GM18909 (cell line): ENCODE measurements around the gene FAM153A.
"Not testable (repeated sequence)": the region's sequence is repeated elsewhere in the genome, so short reads cannot be mapped to it uniquely, and the experiment has no call there.

ENCODE experiments used
- ATAC-seq: cut with Tn5 transposase; IDR thresholded peaks from one replicate; pipeline ENCODE4 v1.9.1; 2021; ENCODE audit warnings: mild to moderate bottlenecking; ENCODE audit not compliant: unreplicated experiment, poor library complexity

FAM153A gene

DNA sequence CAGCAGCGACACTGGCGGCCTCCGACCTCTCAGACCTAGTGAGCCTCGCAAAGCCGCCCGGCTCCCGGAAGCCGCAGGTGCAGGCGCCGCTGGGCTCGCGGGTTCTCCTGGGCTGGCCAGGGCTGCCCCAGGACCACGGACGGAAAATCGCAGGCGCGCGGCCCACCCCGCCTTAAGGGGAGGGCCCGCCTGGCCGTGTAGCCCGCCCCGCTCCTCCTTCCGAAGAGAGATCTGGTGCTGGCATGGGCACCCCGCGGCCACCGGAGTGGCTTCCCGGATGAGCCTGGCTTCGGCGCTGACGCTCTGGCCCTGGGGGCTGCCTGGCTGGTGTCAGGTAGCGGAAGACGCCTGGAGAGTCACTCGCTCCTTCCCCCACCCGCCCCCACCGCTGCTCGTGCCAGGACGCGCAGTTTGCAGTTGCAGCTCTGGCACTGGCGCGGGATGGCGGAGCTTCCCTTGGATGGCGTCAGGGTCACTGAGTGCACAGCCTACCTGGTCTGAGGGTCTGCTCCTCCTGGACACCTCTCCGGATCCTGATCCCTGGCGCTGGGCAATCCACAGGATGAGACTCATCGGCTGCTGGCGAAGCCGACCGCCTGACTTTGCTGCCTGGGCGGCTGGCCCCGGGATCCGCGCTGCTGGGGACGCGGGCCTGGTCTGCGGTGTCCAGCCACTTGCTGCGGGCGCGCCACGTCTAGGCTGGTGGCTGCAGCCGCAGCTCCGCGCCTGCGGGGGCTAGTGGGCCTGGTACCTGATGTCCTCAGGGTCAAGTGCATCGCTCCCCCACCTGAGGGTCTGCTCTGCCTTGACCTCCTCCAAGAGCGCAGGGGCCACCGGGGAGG, at the start of gene FAM153A:
Gene FAM153A (minus strand): TSS at position 108 of the 842 bp plus-strand sequence.
- ATAC-seq: peak; percentile 59

DNA sequence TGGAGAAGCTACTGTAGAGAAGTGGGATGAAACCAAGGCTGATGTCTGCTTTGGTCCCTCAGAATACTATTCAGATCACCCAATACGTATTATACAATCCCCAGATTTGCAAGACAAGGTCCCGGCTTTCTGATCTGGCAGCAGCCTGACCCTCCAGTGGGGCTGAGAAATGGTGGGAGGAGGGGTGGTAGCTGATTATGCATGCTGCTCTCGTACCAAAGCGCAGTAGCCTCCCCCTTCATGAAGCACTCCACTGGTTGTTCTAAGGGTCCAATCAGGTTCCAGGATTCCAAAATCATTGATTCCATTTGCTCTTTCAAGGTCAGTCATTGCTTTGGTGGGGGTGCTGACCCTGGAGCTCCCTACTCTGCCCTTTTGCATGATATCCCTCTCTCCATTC, 49.6 kb upstream of the FAM153A start:
- not testable (repeated sequence) for ATAC-seq

DNA sequence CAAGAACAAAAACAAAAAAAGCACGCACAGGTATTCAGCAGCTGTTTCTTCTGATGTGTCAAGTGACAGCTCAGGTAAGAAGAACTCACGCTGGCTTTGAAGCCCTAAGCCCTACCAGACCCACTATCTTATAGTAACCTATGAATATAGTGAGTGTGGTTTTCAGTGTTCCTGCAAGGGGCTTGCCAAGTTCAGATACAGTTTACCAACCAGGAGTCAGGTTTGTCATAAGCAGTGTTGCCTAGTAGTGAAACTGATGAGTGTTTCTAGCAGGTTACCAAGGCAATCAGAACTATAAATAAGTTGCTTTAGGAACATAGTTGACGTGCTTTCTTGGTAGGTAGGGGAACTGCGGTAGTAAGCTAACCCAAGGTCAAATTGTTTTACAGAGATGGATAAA, 43.4 kb upstream of the FAM153A start:
- not testable (repeated sequence) for ATAC-seq

DNA sequence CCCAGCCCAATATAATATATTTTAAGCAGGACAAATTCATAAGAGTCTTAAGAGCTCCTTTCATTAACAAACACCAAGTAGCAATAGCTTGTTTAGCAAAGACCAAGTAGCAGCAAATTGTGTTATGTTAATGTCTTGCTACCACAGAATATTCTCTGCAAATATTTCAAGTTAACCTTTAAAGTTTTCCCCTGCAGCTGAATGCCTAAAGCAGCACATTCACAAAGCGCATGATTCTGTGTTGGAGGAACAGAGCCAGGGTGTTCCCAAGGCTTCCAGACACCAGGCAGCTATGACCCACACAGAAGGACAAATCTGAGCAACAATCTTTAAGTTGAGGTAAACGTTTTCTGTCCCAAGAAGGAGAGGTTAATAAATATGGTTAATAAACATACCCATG, 42.1 kb upstream of the FAM153A start:
- not testable (repeated sequence) for ATAC-seq

DNA sequence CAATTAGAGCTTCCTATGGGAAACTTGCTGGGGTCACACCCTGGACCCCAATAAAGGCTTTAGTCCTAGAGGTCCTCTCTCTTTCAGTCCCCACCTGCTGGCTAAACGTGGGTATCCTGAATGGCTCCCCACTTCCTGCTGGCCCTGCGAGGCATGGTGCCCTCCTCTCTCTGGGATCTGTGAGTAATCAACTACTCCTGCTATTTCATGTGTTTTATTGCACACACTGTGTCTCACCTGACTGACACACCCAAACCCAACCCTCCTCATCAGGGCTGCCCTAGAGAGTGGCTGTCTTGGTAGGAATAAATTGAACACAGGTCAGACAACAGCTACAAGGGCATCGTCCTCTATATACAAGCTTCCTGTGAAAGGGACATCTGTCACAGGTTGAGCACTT, 39.8 kb upstream of the FAM153A start:
- not testable (repeated sequence) for ATAC-seq

DNA sequence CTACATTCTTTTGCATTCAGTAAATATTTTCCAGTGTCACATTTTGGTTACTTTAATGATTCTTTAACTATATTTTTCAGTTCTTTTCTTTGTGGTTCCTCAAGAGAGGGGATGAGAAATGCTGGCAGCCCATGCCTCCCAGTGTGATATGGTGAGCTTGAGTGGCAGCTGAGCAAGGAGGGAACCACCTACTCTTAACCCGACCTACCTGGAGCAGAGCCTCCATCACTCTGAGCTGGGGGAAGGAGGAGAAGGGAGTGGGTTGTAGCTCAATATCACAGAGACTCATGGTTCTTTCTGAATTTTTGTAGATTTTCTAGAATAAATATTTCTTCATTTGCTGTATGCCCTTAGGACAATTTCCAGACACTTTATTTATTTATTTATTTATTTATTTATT, 37.0 kb upstream of the FAM153A start:
- not testable (repeated sequence) for ATAC-seq

DNA sequence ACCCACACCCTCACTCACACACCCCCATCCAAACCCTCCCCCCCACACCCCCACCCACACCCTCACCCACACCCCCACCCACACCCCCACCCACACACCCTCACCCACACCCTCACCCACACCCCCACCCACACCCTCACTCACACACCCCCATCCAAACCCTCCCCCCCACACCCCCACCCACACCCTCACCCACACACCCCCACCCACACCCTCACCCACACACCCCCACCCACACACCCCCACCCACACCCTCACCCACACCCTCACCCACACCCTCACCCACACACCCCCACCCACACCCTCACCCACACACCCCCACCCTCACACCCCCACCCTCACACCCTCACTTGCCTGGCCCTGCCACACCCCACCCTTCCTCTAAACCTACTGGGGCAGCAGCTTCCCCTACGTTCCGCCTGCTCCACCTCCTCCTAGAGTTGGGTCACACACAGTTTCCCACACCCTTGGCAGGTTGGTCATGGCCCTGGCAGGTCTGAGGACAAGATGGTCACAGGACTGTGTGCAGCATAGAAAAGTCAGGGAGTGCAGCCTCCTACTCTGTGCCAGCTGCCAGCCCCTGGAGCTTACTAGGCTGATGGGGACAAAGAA, 30.2 kb upstream of the FAM153A start:
- ATAC-seq: not testable (repeated sequence)

DNA sequence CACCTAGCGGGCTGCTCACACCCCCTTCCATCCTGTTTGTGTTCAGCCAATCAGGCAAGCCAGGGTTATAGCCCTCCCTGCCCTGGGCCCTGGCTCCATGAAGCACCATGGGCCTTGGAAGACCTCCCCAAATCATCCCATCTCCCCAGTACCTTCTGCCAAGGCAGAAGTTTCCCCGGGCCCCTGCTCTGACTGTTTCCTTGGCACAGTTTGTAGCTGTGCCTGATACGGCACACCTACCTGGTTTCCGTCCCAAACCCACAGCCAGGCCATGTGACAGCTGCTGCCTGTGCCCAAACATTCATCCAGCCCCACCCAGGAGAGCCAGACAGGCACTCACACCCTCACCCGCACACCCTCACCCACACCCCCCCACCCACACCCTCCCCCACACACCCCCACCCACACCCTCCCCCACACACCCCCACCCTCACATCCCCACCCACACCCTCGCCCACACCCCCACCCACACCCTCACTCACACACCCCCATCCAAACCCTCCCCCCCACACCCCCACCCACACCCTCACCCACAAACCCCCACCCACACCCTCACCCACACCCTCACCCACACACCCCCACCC, 29.6 kb upstream of the FAM153A start:
- not testable (repeated sequence) for ATAC-seq

DNA sequence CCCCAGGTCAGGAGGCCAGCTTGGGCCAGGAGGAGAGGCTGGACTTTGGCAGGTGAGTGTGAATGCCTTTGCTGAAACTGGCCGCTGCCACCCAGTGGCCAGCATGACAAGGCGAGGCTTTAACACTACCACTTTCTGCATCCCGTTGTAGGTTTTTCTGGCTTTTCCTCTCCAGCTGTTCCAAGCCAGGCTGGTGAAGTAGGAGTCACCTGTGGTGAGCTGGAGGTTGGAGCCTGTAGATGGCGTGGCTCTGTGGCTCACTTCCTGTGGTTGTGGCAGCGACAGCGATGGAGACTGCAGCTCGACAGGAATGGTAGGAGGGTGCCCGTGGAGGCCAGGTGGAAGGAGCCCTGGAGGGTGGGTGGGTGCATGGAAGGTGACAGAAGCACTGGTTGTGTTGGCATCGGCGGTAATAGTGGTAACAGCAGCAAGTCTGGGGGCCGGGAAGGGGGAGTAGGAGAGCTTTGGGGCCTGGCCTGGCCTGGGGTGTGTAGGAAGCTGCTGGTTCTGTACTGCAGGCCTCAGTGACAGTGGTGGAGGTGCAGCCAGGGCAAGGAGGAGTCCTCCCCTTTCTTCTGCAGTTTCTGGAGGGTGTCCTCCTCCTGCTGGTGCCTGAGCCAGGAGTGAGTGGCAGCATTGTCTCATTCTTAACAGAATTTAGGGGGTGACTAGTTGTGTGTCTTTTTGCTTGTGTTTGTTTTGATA, 26.7 kb upstream of the FAM153A start:
- ATAC-seq: not testable (repeated sequence)

DNA sequence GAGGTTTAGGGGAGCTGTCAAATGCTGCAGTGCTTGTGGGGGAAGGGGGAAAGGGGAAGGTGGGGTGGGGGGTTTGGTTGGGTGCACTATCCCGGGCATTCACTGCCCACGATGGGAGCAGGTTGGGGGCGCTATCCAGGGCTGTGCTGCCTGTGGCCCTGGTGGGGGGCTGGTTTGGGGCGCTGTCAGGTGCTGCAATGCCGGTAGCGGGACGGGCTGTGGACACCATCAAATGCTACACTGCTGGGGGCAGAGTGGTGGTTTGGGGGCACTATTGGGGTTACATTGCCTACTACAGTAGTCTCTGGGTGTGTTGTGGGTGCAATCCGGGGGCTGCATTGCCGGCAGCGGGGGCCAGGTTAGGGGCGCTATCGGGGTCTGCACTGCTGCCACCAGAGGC, 25.7 kb upstream of the FAM153A start:
- not testable (repeated sequence) for ATAC-seq

DNA sequence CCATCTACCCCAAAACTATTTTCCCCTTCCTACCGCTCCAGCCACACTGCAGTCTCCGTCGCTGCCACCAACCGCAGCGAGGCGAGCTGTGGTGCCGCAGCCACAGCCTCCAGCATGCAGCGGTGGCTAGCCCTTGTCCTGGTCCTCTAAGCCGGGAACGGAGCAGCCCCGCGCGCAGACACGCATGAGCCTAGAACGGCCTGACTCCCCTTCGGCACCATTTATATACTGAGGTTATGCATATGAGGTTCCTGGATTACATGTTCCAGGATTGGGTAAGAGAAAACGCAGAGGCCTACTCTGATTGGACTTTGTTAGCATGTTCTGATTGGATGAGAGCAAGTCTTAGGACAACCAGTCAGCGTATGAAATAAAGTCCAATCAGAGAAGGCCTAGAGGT, 24.6 kb upstream of the FAM153A start:
- ATAC-seq: not testable (repeated sequence)

DNA sequence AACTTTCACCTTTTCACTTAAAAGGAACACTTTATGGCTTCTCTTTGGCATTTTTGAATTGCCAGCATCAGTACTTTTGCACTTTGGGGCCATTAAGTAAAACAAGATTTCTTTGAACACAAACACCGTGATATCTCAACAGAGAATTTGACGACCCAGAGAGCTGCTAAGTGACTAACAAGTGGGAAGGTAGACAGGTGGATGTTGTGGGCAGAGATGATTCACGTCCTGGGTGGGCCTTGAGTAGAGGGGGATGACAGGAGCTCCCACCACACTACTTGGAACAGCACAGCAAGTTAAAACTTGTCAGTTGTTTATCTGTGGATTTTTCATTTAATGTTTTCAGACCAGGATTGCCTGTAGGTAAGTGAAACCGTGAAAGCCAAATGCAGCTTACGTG, 18.7 kb upstream of the FAM153A start:
- ATAC-seq: not testable (repeated sequence)

DNA sequence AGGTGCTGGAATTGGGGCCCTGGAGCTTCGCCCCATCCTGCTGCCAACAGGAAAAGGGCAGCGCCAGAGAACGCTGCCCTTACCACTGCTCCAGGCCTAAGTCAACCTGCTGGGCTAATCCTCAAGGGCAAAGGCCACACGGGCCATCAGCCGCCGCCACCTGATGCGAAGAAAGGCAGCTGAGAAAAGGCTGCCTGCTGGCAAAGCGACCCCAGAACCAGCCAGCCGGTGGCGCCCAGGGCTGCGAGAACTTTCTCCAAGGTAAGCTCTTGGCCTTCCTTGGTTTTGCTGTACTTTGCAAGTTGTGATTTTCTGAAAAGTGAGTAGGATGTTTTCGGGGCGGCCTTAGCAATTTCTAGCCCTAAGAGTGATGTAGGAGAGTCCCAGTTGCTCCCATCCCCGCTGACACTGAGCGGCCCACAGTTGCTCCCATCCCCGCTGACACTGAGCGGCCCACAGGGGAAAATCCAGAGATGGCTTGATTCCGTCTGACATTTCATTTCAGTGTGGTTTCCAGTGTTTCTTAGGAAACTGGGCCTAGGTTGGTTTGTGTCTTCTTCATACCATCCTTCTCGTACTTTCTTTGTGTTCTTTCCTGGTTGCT, 15.6 kb upstream of the FAM153A start:
- ATAC-seq: not testable (repeated sequence)

DNA sequence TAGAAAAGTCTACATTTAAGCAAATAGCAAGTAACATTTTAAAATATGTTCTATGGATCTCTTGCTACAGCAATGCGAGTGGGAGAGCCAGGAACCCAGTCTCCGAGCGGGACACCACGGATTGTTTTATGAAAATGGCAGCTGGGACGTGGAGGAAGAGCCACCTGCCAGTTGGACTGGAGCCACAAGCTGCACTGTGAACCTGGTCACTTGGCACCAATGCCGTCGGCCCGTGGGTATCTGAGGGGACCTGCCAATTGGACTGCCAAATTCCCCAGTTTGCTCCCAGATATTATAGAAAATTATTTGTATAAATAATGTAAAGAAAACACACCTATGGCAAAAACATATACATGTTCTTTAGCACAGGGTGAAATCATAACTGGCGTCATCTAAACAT, 10.6 kb upstream of the FAM153A start:
- ATAC-seq: not testable (repeated sequence)

DNA sequence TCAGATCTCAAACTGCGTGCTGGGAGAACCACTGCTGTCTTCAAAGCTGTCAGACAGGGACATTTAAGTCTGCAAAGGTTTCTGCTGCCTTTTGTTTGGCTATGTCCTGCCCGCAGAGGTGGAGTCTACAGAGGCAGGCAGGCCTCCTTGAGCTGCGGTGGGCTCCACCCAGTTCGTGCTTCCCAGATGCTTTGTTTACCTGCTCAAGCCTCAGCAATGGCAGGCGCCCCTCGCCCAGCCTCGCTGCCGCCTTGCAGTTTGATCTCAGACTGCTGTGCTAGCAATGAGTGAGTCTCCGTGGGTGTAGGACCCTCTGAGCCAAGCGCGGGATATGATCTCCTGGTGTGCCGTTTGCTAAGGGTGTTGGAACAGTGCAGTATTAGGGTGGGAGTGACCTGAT, 8.9 kb upstream of the FAM153A start:
- ATAC-seq: not testable (repeated sequence)

DNA sequence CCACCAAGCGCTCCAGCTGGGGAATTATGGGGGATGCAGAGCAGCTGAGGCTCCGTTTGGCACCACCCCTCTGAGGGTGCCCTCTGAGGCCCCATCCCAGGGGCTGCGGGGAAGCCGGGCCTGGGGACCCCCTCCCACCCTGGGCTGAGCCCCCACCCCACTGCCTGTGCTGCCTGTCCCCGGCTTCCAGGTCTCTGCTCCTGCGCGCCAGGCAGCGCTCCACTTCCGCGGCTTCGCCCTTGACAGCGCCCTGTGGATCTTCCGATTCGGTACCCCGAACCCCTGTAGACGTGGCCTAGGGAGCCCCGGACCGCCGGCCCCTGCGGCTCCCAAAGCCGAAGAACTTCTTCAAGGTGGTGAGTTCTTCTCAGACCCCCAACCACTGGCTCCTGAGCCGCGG, 530 bp downstream of the FAM153A start:
- ATAC-seq: not testable (repeated sequence)

DNA sequence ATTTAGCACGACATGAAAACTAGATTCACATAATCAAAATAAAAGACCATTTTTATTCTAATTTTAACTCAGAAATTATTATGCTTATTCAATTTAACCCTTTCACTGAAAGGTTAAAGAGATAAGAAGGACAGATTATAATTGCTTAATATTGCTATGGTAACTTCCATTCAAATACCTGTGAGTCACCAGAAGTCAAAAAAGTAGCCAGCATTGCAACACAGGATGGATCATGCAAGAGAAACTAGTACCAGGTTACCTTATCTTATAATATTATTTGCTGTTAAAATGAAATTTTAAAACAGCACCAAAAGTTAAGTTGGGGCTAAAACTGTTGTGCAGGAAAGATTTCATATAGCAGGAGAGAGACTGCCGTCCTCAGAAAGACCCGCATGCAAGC, 11.5 kb downstream of the FAM153A start:
- not testable (repeated sequence) for ATAC-seq

DNA sequence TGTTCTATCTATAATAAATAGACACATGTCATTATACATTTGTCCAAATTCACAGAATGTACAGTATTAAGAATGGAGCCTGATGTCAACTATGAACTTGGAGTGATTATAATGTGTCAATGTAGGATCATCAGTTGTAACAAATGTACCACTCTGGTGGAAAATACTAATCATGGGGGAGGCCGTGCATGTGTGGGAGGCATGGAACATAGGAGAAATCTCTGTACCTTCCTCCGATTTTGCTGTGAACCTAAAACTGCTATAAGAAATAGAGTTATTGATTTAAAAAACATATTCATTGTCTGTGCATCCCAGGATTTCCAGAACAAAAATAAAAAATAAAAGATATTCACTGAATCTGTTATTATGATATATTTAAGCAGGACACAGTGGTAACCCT, 12.1 kb downstream of the FAM153A start:
- not testable (repeated sequence) for ATAC-seq

DNA sequence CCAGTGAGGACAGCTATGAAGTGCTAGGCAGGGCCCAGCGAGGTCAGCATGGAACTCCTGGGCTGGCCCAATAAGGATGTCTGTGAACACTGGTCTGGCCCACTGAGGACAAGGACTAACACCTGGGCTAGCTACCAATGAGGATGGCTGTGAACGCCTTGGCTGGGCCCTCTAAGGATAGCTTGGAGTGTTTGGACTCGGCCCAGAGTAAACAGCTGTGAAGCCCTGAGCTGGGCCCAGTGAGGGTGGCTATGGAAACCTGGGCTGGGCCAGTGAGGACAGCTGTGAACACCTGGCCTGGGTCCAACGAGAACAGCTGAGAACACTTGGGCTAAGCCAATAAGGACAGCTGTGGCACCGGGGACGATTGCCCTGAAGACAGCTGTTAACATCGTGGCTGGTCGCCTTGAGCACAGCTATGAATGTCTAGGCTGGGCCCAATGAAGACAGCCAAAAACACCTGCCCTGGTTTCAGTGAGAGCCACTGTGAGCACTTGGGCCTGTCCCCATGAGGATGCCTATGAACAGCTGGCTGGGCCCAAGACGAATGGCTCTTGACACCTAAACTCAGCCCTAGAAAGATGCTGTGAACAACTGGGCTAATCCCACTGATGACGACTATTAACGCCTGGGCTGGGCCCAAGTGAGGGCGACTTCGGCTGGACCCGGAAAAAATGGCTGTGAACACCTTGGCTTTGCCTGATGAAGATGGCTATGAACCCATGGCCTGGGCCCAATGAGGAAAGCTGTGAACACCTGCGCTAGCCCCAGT, 18.8 kb downstream of the FAM153A start:
- ATAC-seq: not testable (repeated sequence)
